ENCODE results near the gene SCGB3A1.

SCGB3A1 gene

DNA sequence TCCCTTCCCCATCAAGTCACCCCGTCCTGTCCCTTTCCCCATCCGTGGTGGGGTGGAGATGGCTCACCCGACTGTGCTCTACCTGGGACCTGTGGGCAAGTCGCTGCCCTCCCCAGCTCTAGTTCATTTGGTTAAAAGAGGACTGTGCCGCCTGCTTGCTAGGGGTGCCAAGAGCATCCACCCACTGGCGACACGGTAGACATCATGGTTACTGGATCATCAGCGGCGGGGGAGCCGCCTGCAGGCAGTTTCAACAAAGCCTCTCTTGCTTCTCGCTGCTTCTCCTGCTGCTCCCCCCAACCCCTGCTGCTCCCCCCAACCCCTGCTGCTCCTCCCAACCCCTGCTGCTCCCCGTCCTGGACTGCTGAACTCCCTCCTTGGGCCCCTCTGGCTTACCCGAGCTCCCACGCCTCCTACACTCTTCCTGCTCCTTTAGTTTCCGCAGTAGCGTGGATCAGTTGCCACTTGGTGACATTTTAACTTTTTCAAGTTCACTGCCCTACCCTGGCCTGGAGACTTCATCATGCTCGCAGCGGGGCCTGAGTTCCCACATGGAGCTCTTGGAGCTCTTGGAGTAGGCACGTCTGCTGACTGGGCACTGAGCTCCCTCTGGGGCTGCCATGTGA lies 22.0 kb upstream of the SCGB3A1 start:
- no peak overlapping the region for H3K4me3 ChIP-seq (ENCODE audit: low read depth, low read length)
- in situ Hi-C loops (cut with HindIII; ENCODE audit: low sequenced_read_pairs): no loop called here
- TF ChIP-seq, protein P1, sequence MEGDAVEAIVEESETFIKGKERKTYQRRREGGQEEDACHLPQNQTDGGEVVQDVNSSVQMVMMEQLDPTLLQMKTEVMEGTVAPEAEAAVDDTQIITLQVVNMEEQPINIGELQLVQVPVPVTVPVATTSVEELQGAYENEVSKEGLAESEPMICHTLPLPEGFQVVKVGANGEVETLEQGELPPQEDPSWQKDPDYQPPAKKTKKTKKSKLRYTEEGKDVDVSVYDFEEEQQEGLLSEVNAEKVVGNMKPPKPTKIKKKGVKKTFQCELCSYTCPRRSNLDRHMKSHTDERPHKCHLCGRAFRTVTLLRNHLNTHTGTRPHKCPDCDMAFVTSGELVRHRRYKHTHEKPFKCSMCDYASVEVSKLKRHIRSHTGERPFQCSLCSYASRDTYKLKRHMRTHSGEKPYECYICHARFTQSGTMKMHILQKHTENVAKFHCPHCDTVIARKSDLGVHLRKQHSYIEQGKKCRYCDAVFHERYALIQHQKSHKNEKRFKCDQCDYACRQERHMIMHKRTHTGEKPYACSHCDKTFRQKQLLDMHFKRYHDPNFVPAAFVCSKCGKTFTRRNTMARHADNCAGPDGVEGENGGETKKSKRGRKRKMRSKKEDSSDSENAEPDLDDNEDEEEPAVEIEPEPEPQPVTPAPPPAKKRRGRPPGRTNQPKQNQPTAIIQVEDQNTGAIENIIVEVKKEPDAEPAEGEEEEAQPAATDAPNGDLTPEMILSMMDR (IDR thresholded peaks at IDR 0.05; ENCODE audit: low read depth, low read length, missing control alignments): no peak
- DNase-seq (ENCODE audit: low read depth): no peak

DNA sequence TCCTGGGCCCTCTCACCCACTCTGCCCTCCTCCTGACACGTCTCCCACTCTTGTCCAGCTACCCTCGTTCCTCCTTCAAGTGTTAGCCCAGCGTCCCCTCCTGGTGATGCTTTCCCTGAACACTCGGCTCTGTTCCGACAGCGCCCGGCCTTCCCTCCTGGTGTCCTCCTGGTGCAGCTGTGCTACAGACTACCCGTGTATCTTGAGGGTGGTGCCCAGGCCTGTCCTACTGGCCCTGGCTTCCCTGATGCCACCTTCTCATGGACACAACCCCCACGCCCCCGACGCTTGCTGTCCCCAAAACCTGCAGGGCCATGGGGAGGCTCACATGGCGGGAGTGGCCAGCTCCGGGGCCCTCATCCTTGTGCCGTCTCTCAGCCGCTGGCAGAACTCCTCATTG lies 21.4 kb upstream of the SCGB3A1 start:
- no peak for DNase-seq (ENCODE audit: low read depth)
- no peak overlapping the region for H3K4me3 ChIP-seq (ENCODE audit: low read depth, low read length)
- in situ Hi-C loops (cut with HindIII; ENCODE audit: low sequenced_read_pairs): no loop called here
- TF ChIP-seq, protein P1 (IDR thresholded peaks at IDR 0.05; ENCODE audit: low read depth, low read length, missing control alignments): no peak

DNA sequence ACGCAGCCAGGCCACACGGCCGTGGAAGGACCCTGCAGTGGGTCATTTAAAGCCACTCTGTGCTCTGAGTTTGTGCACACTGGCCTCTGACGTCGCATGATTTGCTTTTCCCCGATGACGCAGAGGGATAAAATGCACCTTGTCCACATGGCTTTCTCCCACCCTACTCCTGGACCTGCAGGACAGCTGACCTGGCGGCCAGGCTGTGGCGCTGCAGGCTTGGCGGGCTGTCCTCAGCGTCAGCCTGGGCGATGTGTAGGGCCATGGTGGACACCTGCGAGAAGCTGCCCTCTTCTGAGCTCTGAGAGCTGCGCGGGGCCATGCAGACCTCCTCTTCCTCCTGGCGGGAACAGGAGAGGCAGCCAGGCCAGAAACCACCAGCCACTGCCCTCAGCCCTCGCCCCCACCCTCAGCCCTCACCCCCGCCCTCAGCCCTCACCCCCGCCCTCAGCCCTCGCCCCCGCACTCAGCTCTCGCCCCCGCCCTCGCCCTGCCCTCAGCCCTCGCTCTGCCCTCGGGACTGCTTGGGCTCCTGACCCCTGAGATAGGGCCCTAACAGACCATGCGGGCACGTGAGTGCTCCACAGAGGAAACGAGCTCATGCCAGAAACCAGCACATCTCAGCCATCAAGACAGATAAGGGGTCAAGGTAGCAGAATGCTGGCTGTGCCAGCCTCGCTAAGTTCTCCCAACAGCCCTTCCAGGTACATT lies 20.0 kb upstream of the SCGB3A1 start:
- no peak overlapping the region for H3K4me3 ChIP-seq (ENCODE audit: low read depth, low read length)
- TF ChIP-seq, protein P1 (IDR thresholded peaks at IDR 0.05; ENCODE audit: low read depth, low read length, missing control alignments): no peak
- in situ Hi-C loops (cut with HindIII; ENCODE audit: low sequenced_read_pairs): no loop called here
- no peak for DNase-seq (ENCODE audit: low read depth)

DNA sequence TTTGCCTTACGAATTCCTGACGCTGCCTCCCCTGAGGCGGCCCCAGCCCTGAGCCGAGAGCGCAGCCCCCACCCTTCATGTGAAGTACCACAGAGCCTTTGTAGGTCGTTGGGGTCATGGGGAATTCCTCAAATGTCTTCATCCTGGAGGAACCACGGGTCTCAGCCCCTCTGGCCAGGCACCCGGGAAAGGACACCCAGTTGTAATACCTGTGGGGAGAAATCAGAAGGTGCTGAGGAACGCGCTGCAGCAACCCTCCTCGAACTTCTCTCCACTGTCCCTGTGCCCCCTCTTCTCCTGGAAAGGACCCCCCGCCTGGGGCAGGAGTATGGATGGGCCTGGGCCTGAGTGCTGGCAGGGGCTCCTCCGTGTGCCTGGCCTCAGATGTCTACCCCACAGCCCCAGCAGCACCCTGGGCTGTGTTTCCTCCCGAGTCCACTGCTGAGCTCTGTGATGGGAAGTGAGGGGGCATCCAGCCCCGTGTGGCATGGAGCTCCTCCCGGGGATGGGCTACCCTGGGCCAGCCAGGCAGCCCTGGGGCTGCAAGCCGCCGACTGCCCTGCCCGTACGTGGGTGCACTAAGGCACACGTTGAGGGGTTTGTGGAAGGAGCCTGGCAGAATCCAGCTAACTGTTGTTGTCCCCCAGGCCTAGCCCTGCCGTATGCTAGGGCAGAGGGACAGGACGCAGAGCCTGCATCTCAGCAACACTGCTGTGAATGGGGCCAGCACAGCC lies 18.7 kb upstream of the SCGB3A1 start:
- TF ChIP-seq, protein P1 (IDR thresholded peaks at IDR 0.05; ENCODE audit: low read depth, low read length, missing control alignments): no peak
- no peak for DNase-seq (ENCODE audit: low read depth)
- in situ Hi-C loops (cut with HindIII; ENCODE audit: low sequenced_read_pairs): no loop called here
- H3K4me3 ChIP-seq (ENCODE audit: low read depth, low read length): no peak overlapping the region

DNA sequence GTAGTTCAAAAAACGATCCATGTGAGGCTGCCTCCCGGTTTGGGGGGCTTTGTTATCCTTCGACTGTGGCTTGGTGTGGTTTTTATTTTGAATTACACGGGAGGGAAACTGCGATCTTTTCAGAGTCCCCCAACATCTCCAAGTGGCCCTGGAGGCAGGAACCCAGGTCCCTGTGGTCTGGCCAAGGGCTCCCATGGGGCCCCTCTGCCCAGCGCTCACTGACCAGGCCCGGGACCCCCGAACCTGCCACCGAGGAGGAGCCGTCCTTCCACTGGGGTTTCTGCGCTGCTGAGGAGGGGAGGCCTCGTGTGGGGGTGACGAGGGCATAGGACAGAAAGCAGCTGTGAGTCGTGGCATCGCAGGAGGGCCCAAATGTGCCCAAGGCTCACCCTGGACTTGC lies 18.1 kb upstream of the SCGB3A1 start:
- in situ Hi-C loops (cut with HindIII; ENCODE audit: low sequenced_read_pairs): no loop called here
- TF ChIP-seq, protein P1 (IDR thresholded peaks at IDR 0.05; ENCODE audit: low read depth, low read length, missing control alignments): no peak
- no peak for DNase-seq (ENCODE audit: low read depth)
- no peak overlapping the region for H3K4me3 ChIP-seq (ENCODE audit: low read depth, low read length)

DNA sequence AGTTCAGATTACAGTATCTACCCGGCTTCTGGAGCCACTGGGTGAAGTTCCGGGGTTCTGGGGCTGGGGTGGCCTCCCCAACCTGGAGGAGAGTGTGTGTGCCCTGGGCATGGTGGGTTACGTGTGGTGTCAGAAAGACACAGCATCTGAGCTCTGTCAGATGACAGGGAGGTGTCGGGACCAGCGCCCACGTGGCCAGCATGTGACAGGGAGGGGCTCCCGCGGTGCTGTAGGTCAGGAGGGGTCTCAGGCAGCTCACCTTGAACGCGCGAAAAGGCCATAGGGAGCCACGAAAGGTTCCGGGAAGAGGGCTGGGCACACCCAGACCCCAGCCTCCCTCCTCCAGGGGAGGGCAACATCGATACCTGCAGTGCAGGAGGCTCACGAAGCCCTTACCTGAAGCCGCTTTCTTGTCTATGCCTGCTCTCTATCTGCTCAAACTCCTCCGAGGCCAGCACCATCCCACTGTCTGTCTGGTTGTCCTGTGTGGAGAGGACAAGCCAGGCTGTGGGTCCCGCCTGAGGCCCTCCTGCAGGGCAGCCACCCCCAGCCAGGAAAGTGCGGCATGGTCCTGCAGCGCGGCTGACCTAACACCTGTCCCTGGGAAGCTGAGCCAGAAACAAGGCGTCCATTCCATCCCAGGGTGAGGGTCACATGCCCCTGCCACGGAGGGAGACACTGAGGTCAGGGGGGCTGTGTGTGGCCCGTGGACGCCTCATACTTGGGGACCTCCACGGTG lies 17.4 kb upstream of the SCGB3A1 start:
- in situ Hi-C loops (cut with HindIII; ENCODE audit: low sequenced_read_pairs): no loop called here
- DNase-seq (ENCODE audit: low read depth): no peak

More for the DNA sequence above, 17.4 kb upstream of the SCGB3A1 start:
- TF ChIP-seq, protein P1 (IDR thresholded peaks at IDR 0.05; ENCODE audit: low read depth, low read length, missing control alignments): no peak
- no peak overlapping the region for H3K4me3 ChIP-seq (ENCODE audit: low read depth, low read length)

Data from astrocyte of the cerebellum (primary cell).